Measurements from ENCODE around the gene TEX13D. TPM values are rescaled to one million over a fixed set of nuclear protein-coding genes. Genes with fewer than 3 reads are reported as not detected.

Gene TEX13D
- polyA plus RNA-seq, 1 experiment = not detected

GRCh38 chrX:124337916-124338315 lies 5.5 kb downstream of the TEX13D start:
- Histone ChIP-seq H3K4me3 (ENCODE audit: low read depth, low read length) (no peak overlapping the region), H3K36me3 (ENCODE audit: control insufficient read depth, insufficient read depth, low read length) (no peaks in the 10 kb centered on the region), H3K27me3 (ENCODE audit: control insufficient read depth, insufficient read depth, low read length) (no peaks in the 10 kb centered on the region)
- TF ChIP-seq, protein P1, sequence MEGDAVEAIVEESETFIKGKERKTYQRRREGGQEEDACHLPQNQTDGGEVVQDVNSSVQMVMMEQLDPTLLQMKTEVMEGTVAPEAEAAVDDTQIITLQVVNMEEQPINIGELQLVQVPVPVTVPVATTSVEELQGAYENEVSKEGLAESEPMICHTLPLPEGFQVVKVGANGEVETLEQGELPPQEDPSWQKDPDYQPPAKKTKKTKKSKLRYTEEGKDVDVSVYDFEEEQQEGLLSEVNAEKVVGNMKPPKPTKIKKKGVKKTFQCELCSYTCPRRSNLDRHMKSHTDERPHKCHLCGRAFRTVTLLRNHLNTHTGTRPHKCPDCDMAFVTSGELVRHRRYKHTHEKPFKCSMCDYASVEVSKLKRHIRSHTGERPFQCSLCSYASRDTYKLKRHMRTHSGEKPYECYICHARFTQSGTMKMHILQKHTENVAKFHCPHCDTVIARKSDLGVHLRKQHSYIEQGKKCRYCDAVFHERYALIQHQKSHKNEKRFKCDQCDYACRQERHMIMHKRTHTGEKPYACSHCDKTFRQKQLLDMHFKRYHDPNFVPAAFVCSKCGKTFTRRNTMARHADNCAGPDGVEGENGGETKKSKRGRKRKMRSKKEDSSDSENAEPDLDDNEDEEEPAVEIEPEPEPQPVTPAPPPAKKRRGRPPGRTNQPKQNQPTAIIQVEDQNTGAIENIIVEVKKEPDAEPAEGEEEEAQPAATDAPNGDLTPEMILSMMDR (IDR thresholded peaks at IDR 0.05; ENCODE audit: insufficient read depth, low read depth, low read length) = no peak
- POLR2A ChIA-PET = no interaction called here
- DNase-seq (ENCODE audit: low read depth) = no peak
- CTCF ChIA-PET = no interaction called here

DNA sequence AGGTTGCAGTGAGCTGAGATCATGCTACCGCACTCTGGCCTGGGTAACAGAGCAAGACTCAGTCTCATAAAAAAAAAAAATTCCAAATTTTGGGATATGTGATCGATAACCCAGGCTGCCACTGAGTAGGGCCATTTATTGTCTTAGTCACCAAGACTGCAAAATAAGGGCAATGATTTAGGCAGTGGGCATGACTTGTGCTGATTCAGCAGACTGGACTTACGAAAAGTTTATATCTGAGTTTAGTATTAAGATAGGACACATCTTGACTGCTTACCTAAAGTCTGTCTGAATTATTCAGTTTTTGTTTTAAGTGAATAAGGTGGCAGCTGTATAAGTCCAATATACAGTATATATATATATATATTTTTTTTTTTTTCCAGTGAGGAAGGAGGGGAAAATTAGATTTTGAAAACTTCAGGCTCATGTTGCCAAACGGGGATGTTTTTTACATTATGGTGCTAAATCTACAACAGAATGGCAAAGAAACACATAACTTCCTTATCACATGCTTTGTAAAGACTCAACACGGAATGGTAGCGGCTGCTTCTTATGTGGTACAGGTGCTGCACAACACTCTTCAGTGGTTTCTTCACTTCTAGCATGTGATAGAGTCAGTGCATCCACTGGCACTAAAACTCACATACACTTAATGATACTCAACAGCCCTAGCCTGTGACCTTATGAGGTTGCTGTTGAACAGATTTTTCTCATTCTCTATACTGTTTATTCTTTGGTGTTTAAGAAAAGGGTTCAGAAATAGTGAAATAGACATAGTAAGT lies 6.5 kb downstream of the TEX13D start:
- ChIA-PET POLR2A (no interaction called here), CTCF (no interaction called here)
- DNase-seq (ENCODE audit: low read depth) = no peak
- Histone ChIP-seq H3K36me3 (ENCODE audit: control insufficient read depth, insufficient read depth, low read length) (no peaks in the 10 kb centered on the region), H3K4me3 (ENCODE audit: low read depth, low read length) (no peak overlapping the region), H3K27me3 (ENCODE audit: control insufficient read depth, insufficient read depth, low read length) (no peaks in the 10 kb centered on the region)
- TF ChIP-seq, protein P1 (IDR thresholded peaks at IDR 0.05; ENCODE audit: insufficient read depth, low read depth, low read length) = no peak

DNA sequence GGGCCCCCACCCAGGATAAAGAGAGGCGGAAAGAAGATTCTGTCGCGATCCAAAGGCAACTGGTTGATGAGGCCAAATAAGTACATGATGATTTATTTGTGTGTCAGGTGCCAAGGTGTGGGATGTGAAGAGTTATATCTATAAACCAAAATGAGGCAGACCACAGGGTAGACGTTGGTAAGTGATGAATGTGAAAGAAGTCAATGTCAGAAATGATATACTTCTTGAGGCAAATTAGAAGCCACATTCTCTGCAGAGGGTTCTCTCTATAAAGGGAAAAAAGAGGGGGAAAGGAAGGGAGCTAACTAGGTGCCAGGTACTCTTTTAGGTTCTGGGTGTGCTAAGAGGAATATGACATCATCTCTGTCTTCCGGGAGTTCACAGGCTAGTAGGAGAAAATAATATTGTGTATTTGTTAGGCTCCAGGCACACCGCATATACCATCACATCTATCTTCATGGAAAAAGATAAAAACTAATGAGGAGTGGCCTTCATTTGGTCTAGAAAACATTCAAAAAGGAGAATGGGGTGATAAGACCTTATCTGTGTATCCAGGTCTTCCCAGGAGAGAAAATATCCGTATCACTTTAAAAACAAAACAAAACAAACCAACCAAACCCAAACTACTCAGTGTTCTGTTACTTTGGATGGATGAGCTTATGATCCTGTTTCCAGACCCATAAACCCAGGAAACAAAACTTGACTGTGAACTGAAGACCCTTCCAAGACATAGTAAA lies 9.1 kb downstream of the TEX13D start:
- no peaks in the 10 kb centered on the region for H3K27me3 ChIP-seq (ENCODE audit: control insufficient read depth, insufficient read depth, low read length)
- H3K4me3 ChIP-seq (ENCODE audit: low read depth, low read length) = no peak overlapping the region
- CTCF ChIA-PET = no interaction called here
- DNase-seq (ENCODE audit: low read depth) = no peak
- TF ChIP-seq, protein P1 (IDR thresholded peaks at IDR 0.05; ENCODE audit: insufficient read depth, low read depth, low read length) = no peak
- POLR2A ChIA-PET = no interaction called here
- no peaks in the 10 kb centered on the region for H3K36me3 ChIP-seq (ENCODE audit: control insufficient read depth, insufficient read depth, low read length)

- POLR2A ChIA-PET = no interaction called here
These were observed 9.9 kb downstream of the TEX13D start for GRCh38 chrX:124342174-124342867.

More at GRCh38 chrX:124342174-124342867, 9.9 kb downstream of the TEX13D start:
- TF ChIP-seq, protein P1 (IDR thresholded peaks at IDR 0.05; ENCODE audit: insufficient read depth, low read depth, low read length) = no peak
- no peaks in the 10 kb centered on the region for H3K36me3 ChIP-seq (ENCODE audit: control insufficient read depth, insufficient read depth, low read length)
- CTCF ChIA-PET = no interaction called here
- no peaks in the 10 kb centered on the region for H3K27me3 ChIP-seq (ENCODE audit: control insufficient read depth, insufficient read depth, low read length)
- H3K4me3 ChIP-seq (ENCODE audit: low read depth, low read length) = no peak overlapping the region
- no peak for DNase-seq (ENCODE audit: low read depth)
